ENCODE data around the gene MARCO. TPM values are rescaled to one million over a fixed set of nuclear protein-coding genes. Genes with fewer than 3 reads are reported as not detected.
"Not testable (repeated sequence)": the region's sequence is repeated elsewhere in the genome, so short reads cannot be mapped to it uniquely, and the experiment has no call there.

Gene MARCO
- polyA plus RNA-seq, 3 donors, result 12.7 to 43.7 (median 37.7) TPM

DNA sequence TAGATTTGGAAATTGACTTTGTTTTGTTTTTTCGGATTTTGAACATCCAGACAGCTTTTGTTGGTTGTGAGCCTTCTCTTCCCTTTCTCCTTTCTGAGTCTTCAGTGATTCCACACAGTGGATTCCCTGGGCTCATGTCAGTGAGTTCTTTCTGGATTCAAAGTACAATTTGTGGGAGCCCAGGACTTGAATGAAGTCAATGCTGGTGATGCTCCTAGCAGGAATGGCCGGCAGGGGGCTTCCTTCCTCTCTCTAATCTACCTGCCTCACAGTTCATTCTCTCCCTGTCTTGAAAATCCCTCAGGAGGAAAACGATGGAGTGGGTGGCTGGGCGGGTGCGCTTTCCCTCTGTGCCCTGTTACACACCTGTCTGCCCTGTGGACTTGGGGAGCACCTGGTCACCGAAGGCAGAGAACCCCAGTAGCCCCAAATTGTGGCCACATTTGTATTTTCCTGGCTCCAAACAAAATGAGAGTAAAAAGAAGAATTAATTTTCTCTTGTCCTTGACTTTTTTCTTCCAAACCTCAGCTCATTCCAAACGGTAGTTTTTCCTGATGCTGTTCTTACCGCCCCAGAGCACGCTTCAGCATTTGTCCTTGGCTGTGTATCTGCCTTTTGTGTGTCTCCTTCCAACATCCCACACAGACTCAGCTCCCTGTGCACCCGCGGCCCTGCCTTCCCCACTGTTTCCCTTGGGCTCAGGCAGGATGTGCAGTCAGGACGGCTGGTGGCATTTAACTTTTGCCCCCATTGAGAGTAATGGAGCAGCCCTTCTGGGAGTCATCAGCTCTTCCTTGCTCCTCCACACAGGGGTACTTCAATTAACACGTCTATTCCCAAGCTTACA lies 86.6 kb downstream of the MARCO start:
- peaks cover 30 to 57% (median 40%) of the 10 kb centered on the region in 3 donors for H3K27me3 Mint-ChIP-seq (ENCODE audit: low read depth in 3 of 3)
- Histone ChIP-seq H4K20me1 (ENCODE audit: insufficient read depth, low read length) (no peaks in the 10 kb centered on the region), H3K27me3 (ENCODE audit: control insufficient read depth in 2 of 2, insufficient read depth in 2 of 2, low read length in 2 of 2) (peaks cover 13 to 27% of the 10 kb centered on the region in 2 donors), H3K36me3 (replicated peaks in 1 of 2; ENCODE audit: control insufficient read depth in 1 of 2, insufficient read depth in 2 of 2, low read length in 2 of 2) (no peaks in the 10 kb centered on the region), H3K4me1 (ENCODE audit: control insufficient read depth in 1 of 2, insufficient read depth in 2 of 2, low read length in 2 of 2) (no peaks in the 10 kb centered on the region), H3K9ac (ENCODE audit: insufficient read depth, low read length, poor library complexity, severe bottlenecking) (no peak overlapping the region), H3K9me3 (replicated peaks in 1 of 2; ENCODE audit: control insufficient read depth in 1 of 2, insufficient read depth in 1 of 2, low read length in 2 of 2) (no peaks in the 10 kb centered on the region), H3K4me3 (replicated peaks in 1 of 3; ENCODE audit: low read depth in 2 of 3, low read length in 3 of 3) (no peak overlapping the region), H2AFZ (ENCODE audit: insufficient read depth, low read depth, low read length, poor library complexity, severe bottlenecking) (no peak overlapping the region), H3K27ac (ENCODE audit: low read depth in 1 of 2, low read length in 2 of 2) (no peak overlapping the region), H3K4me2 (replicated peaks; ENCODE audit: extremely low read depth, low read length, poor library complexity, severe bottlenecking) (no peak overlapping the region), H3K79me2 (ENCODE audit: insufficient read depth, low read length) (no peaks in the 10 kb centered on the region)
- 85% methylated on average over 8 of the region's 13 CpGs for WGBS (ENCODE audit: insufficient coverage)
- no peak for DNase-seq
- no peaks in the 10 kb centered on the region for H3K4me1 Mint-ChIP-seq
- H3K27ac Mint-ChIP-seq, result peak overlapping the region in 1 of 7 donors; percentile 21
- H3K36me3 Mint-ChIP-seq, result no peaks in the 10 kb centered on the region
- TF ChIP-seq CTCF (IDR thresholded peaks at IDR 0.05), result peak; percentile 48
- H3K4me3 Mint-ChIP-seq, result peak overlapping the region in 1 of 2 donors; percentile 37
- intact Hi-C loops (cut with micrococcal nuclease), result no loop called here
- H3K9me3 Mint-ChIP-seq, result peaks cover 0 to 14% (median 5%) of the 10 kb centered on the region in 7 donors

DNA sequence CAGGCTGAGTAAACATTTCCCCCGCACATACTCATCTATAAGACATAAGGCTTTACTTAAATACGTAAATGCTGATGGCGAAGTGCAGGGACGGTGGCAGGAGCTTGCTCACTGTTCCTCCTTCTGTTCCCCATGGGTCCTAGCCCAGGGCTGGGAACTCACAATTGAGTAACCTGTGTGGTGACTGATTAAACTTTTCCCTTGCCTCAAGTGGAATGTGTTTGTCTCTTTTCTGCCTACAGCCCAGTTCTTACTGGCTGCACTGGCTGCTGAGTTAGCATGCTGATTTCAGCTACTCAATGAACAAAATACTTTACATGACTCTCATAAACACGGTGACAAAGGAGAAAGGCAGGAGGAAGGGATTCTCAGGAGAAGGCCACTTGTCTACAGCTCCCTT lies 87.3 kb downstream of the MARCO start:
- no peak for DNase-seq
- no peak overlapping the region for H3K27ac ChIP-seq (ENCODE audit: low read depth in 1 of 2, low read length in 2 of 2)
- no peaks in the 10 kb centered on the region for H3K79me2 ChIP-seq (ENCODE audit: insufficient read depth, low read length)
- H3K27me3 Mint-ChIP-seq (ENCODE audit: low read depth in 3 of 3), result peaks cover 29 to 53% (median 37%) of the 10 kb centered on the region in 3 donors
- no peaks in the 10 kb centered on the region for H3K36me3 ChIP-seq (replicated peaks in 1 of 2; ENCODE audit: control insufficient read depth in 1 of 2, insufficient read depth in 2 of 2, low read length in 2 of 2)
- H2AFZ ChIP-seq (ENCODE audit: insufficient read depth, low read depth, low read length, poor library complexity, severe bottlenecking), result no peak overlapping the region
- H3K9me3 Mint-ChIP-seq, result peaks cover 0 to 18% (median 7%) of the 10 kb centered on the region in 7 donors
- H3K9me3 ChIP-seq (replicated peaks in 1 of 2; ENCODE audit: control insufficient read depth in 1 of 2, insufficient read depth in 1 of 2, low read length in 2 of 2), result no peaks in the 10 kb centered on the region
- no peak overlapping the region for H3K27ac Mint-ChIP-seq
- no peaks in the 10 kb centered on the region for H3K4me1 ChIP-seq (ENCODE audit: control insufficient read depth in 1 of 2, insufficient read depth in 2 of 2, low read length in 2 of 2)
- H3K27me3 ChIP-seq (ENCODE audit: control insufficient read depth in 2 of 2, insufficient read depth in 2 of 2, low read length in 2 of 2), result peaks cover 13 to 27% of the 10 kb centered on the region in 2 donors
- H3K36me3 Mint-ChIP-seq, result no peaks in the 10 kb centered on the region
- H3K4me3 Mint-ChIP-seq, result no peak overlapping the region
- intact Hi-C loops (cut with micrococcal nuclease), result no loop called here
- no peak for TF ChIP-seq CTCF (IDR thresholded peaks at IDR 0.05)
- no peak overlapping the region for H3K4me3 ChIP-seq (replicated peaks in 1 of 3; ENCODE audit: low read depth in 2 of 3, low read length in 3 of 3)
- H4K20me1 ChIP-seq (ENCODE audit: insufficient read depth, low read length), result no peaks in the 10 kb centered on the region
- H3K4me2 ChIP-seq (replicated peaks; ENCODE audit: extremely low read depth, low read length, poor library complexity, severe bottlenecking), result no peak overlapping the region
- 50% methylated on average over 1 of the region's 5 CpGs for WGBS (ENCODE audit: insufficient coverage)
- H3K4me1 Mint-ChIP-seq, result no peaks in the 10 kb centered on the region
- H3K9ac ChIP-seq (ENCODE audit: insufficient read depth, low read length, poor library complexity, severe bottlenecking), result no peak overlapping the region

- H3K79me2 ChIP-seq (ENCODE audit: insufficient read depth, low read length); H3K4me3 Mint-ChIP-seq; H3K36me3 Mint-ChIP-seq; H4K20me1 ChIP-seq (ENCODE audit: insufficient read depth, low read length); H3K27ac Mint-ChIP-seq; intact Hi-C loops (cut with micrococcal nuclease); H3K4me3 ChIP-seq (replicated peaks in 1 of 3; ENCODE audit: low read depth in 2 of 3, low read length in 3 of 3); H3K36me3 ChIP-seq (replicated peaks in 1 of 2; ENCODE audit: control insufficient read depth in 1 of 2, insufficient read depth in 2 of 2, low read length in 2 of 2); H2AFZ ChIP-seq (ENCODE audit: insufficient read depth, low read depth, low read length, poor library complexity, severe bottlenecking); H3K9ac ChIP-seq (ENCODE audit: insufficient read depth, low read length, poor library complexity, severe bottlenecking); H3K4me1 ChIP-seq (ENCODE audit: control insufficient read depth in 1 of 2, insufficient read depth in 2 of 2, low read length in 2 of 2); H3K4me2 ChIP-seq (replicated peaks; ENCODE audit: extremely low read depth, low read length, poor library complexity, severe bottlenecking); H3K9me3 ChIP-seq (replicated peaks in 1 of 2; ENCODE audit: control insufficient read depth in 1 of 2, insufficient read depth in 1 of 2, low read length in 2 of 2); DNase-seq; H3K4me1 Mint-ChIP-seq; H3K27ac ChIP-seq (ENCODE audit: low read depth in 1 of 2, low read length in 2 of 2): not testable (repeated sequence)
- WGBS (ENCODE audit: insufficient coverage), result no CpG with 5 or more reads among the region's 5 CpGs
- peaks cover 17 to 28% of the 10 kb centered on the region in 2 donors for H3K27me3 ChIP-seq (ENCODE audit: control insufficient read depth in 2 of 2, insufficient read depth in 2 of 2, low read length in 2 of 2)
- Mint-ChIP-seq H3K9me3 (peaks cover 3 to 18% (median 14%) of the 10 kb centered on the region in 7 donors), H3K27me3 (ENCODE audit: low read depth in 3 of 3) (peaks cover 25 to 39% (median 28%) of the 10 kb centered on the region in 3 donors)
These were observed 95.9 kb downstream of the MARCO start for GRCh38 chr2:119037922-119038321.

Measured in CD14-positive monocyte (primary cell).